Activated CD4-positive, alpha-beta T cell treated with anti-CD3 and anti-CD28 coated beads, Interleukin-2, amount 10 ng/mL, durations not matched to agents 24 days and 14 days (primary cell): Measurements from ENCODE around the gene OR14A16. TPM values are rescaled to one million over a fixed set of nuclear protein-coding genes. Genes with fewer than 3 reads are reported as not detected.

Experiments
- DNase-seq: peaks from one replicate; pipeline ENCODE4 v3.0.0; 2022
- H3K27ac Mint-ChIP-seq: one replicate; pipeline ENCODE4 v1.8.0; 2022; ENCODE audit warnings: mild to moderate bottlenecking, mixed read lengths
- H3K27me3 Mint-ChIP-seq: one replicate; pipeline ENCODE4 v1.8.0; 2022; ENCODE audit warnings: mixed read lengths
- H3K36me3 Mint-ChIP-seq: one replicate; pipeline ENCODE4 v1.8.0; 2022; ENCODE audit warnings: low read depth, mild to moderate bottlenecking, mixed read lengths
- H3K4me1 Mint-ChIP-seq: one replicate; pipeline ENCODE4 v1.8.0; 2021; ENCODE audit warnings: mixed read lengths
- H3K4me3 Mint-ChIP-seq: one replicate; pipeline ENCODE4 v1.8.0; 2022; ENCODE audit warnings: mild to moderate bottlenecking, moderate library complexity, mixed read lengths
- H3K9me3 Mint-ChIP-seq: one replicate; pipeline ENCODE4 v1.8.0; 2021; ENCODE audit warnings: mixed read lengths
- intact Hi-C: fragments of 100-400 bp; cut with micrococcal nuclease; formaldehyde crosslinking; loops from one replicate; pipeline ENCODE4 v1.15.1; 2023
- total RNA-seq: library from RNA; stranded (reverse); gene quantifications from 2 replicates; pipeline ENCODE4 v1.2.3, GENCODE V29; 2022

The OR14A16 gene
- total RNA-seq = not detected in 2 replicates

- Mint-ChIP-seq H3K36me3 (no peaks in the 10 kb centered on the region), H3K27ac (no peak within 1 kb of the TSS), H3K4me1 (no peaks in the 10 kb centered on the region), H3K9me3 (no peaks in the 10 kb centered on the region), H3K4me3 (no peak within 1 kb of the TSS), H3K27me3 (no peaks in the 10 kb centered on the region)
- DNase-seq = no peak
- intact Hi-C loops = no loop called here
These were observed at the start of gene OR14A16 for GRCh38 chr1:247824023-247824422. OR14A16 (minus strand) TSS chr1:247824119; CDS start chr1:247815729, 8,390 bp downstream.

GRCh38 chr1:247865416-247865815, 41.5 kb upstream of the OR14A16 start:
- H3K27ac Mint-ChIP-seq = no peak overlapping the region
- DNase-seq = peak; percentile 8

GRCh38 chr1:247864644-247865043, 40.7 kb upstream of the OR14A16 start:
- DNase-seq = no peak
- H3K4me1 Mint-ChIP-seq = no peaks in the 10 kb centered on the region
- H3K4me3 Mint-ChIP-seq = no peak overlapping the region
- intact Hi-C loops = no loop called here
- no peaks in the 10 kb centered on the region for H3K36me3 Mint-ChIP-seq
- no peak overlapping the region for H3K27ac Mint-ChIP-seq
- H3K9me3 Mint-ChIP-seq = peaks cover 4% of the 10 kb centered on the region
- H3K27me3 Mint-ChIP-seq = peaks cover 3% of the 10 kb centered on the region

More at GRCh38 chr1:247865416-247865815, 41.5 kb upstream of the OR14A16 start:
- no peaks in the 10 kb centered on the region for H3K27me3 Mint-ChIP-seq
- intact Hi-C loops = no loop called here
- H3K4me3 Mint-ChIP-seq = no peak overlapping the region
- H3K4me1 Mint-ChIP-seq = no peaks in the 10 kb centered on the region
- no peaks in the 10 kb centered on the region for H3K36me3 Mint-ChIP-seq
- H3K9me3 Mint-ChIP-seq = peaks cover 6% of the 10 kb centered on the region

- Mint-ChIP-seq H3K36me3 (no peaks in the 10 kb centered on the region), H3K27ac (no peak overlapping the region), H3K4me3 (no peak overlapping the region), H3K4me1 (peaks cover 5% of the 10 kb centered on the region), H3K9me3 (no peaks in the 10 kb centered on the region), H3K27me3 (peaks cover 14% of the 10 kb centered on the region)
- DNase-seq = no peak
- intact Hi-C loops = no loop called here
These were observed 38.8 kb upstream of the OR14A16 start for GRCh38 chr1:247862756-247863155.

- DNase-seq = no peak
- Mint-ChIP-seq H3K4me1 (peaks cover 10% of the 10 kb centered on the region), H3K27ac (no peak overlapping the region), H3K4me3 (peak overlapping the region; percentile 79), H3K36me3 (no peaks in the 10 kb centered on the region), H3K27me3 (peaks cover 38% of the 10 kb centered on the region), H3K9me3 (no peaks in the 10 kb centered on the region)
- intact Hi-C loops = loop anchor here (5.0 kb wide), 1 partner anchor 49 kb away; no protein-coding TSS in a partner anchor
These were observed 34.2 kb upstream of the OR14A16 start for GRCh38 chr1:247857985-247858619.

- H3K27ac Mint-ChIP-seq = peak within 1 kb of the TSS; percentile 47
- H3K9me3 Mint-ChIP-seq = no peaks in the 10 kb centered on the region
- peaks cover 38% of the 10 kb centered on the region for H3K27me3 Mint-ChIP-seq
- peaks cover 10% of the 10 kb centered on the region for H3K4me1 Mint-ChIP-seq
- intact Hi-C loops = loop anchor here (5.0 kb wide), 1 partner anchor 50 kb away; no protein-coding TSS in a partner anchor
- peak; percentile 78 for DNase-seq
- no peaks in the 10 kb centered on the region for H3K36me3 Mint-ChIP-seq
- peak within 1 kb of the TSS; percentile 79 for H3K4me3 Mint-ChIP-seq
These were observed 33.4 kb upstream of the OR14A16 start, which contains the start of gene TRIM58 for GRCh38 chr1:247857069-247857984. TRIM58 (plus strand) TSS chr1:247857187; CDS start chr1:247857247, 60 bp downstream.

- Mint-ChIP-seq H3K9me3 (no peaks in the 10 kb centered on the region), H3K4me3 (peak overlapping the region; percentile 79), H3K27me3 (peaks cover 38% of the 10 kb centered on the region), H3K36me3 (no peaks in the 10 kb centered on the region), H3K4me1 (peaks cover 10% of the 10 kb centered on the region), H3K27ac (no peak overlapping the region)
- DNase-seq = no peak
- intact Hi-C loops = loop anchor here (5.0 kb wide), 1 partner anchor 51 kb away; no protein-coding TSS in a partner anchor
These were observed 32.0 kb upstream of the OR14A16 start for GRCh38 chr1:247855911-247856310.

- no peak for DNase-seq
- Mint-ChIP-seq H3K27ac (no peak overlapping the region), H3K9me3 (no peaks in the 10 kb centered on the region), H3K36me3 (no peaks in the 10 kb centered on the region), H3K27me3 (peaks cover 36% of the 10 kb centered on the region), H3K4me1 (peaks cover 10% of the 10 kb centered on the region), H3K4me3 (no peak overlapping the region)
- intact Hi-C loops = loop anchor here (5.0 kb wide), 1 partner anchor 52 kb away; no protein-coding TSS in a partner anchor
These were observed 31.1 kb upstream of the OR14A16 start for GRCh38 chr1:247854899-247855545.

- H3K27me3 Mint-ChIP-seq = peaks cover 4% of the 10 kb centered on the region
- no peaks in the 10 kb centered on the region for H3K9me3 Mint-ChIP-seq
- no peaks in the 10 kb centered on the region for H3K4me1 Mint-ChIP-seq
- H3K27ac Mint-ChIP-seq = no peak overlapping the region
- intact Hi-C loops = no loop called here
- DNase-seq = no peak
- H3K36me3 Mint-ChIP-seq = no peaks in the 10 kb centered on the region
- no peak overlapping the region for H3K4me3 Mint-ChIP-seq
These were observed 25.7 kb upstream of the OR14A16 start for GRCh38 chr1:247849616-247850015.

GRCh38 chr1:247848346-247848745, 24.4 kb upstream of the OR14A16 start:
- Mint-ChIP-seq H3K9me3 (no peaks in the 10 kb centered on the region), H3K4me1 (no peaks in the 10 kb centered on the region), H3K4me3 (no peak overlapping the region), H3K27me3 (peaks cover 2% of the 10 kb centered on the region), H3K36me3 (no peaks in the 10 kb centered on the region), H3K27ac (no peak overlapping the region)
- intact Hi-C loops = no loop called here
- DNase-seq = no peak

GRCh38 chr1:247845693-247846017, 21.7 kb upstream of the OR14A16 start:
- Mint-ChIP-seq H3K9me3 (no peaks in the 10 kb centered on the region), H3K4me3 (no peak overlapping the region), H3K36me3 (no peaks in the 10 kb centered on the region), H3K27ac (no peak overlapping the region), H3K4me1 (no peaks in the 10 kb centered on the region), H3K27me3 (no peaks in the 10 kb centered on the region)
- DNase-seq = no peak
- intact Hi-C loops = no loop called here

GRCh38 chr1:247845011-247845692, 21.2 kb upstream of the OR14A16 start:
- no peaks in the 10 kb centered on the region for H3K36me3 Mint-ChIP-seq
- no peaks in the 10 kb centered on the region for H3K9me3 Mint-ChIP-seq
- no peaks in the 10 kb centered on the region for H3K4me1 Mint-ChIP-seq
- intact Hi-C loops = no loop called here
- H3K27me3 Mint-ChIP-seq = no peaks in the 10 kb centered on the region
- H3K4me3 Mint-ChIP-seq = no peak overlapping the region
- no peak overlapping the region for H3K27ac Mint-ChIP-seq
- no peak for DNase-seq

- DNase-seq = no peak
- Mint-ChIP-seq H3K9me3 (no peaks in the 10 kb centered on the region), H3K27me3 (no peaks in the 10 kb centered on the region), H3K36me3 (no peaks in the 10 kb centered on the region), H3K4me1 (no peaks in the 10 kb centered on the region), H3K4me3 (no peak overlapping the region), H3K27ac (no peak overlapping the region)
- intact Hi-C loops = no loop called here
These were observed 19.5 kb upstream of the OR14A16 start for GRCh38 chr1:247843411-247843810.
